Hepatocyte (in vitro differentiated cells): ENCODE results near the gene SSC4D.

Experiments used
- CTCF ChIP-seq: fragments of 200-600 bp; sonication (generic); IDR thresholded peaks from 2 replicates; pipeline ENCODE4 v1.5.1; 2016; ENCODE audit warnings: antibody characterized with exemption, mild to moderate bottlenecking; ENCODE audit not compliant: poor library complexity
- EZH2 ChIP-seq: fragments of 200-600 bp; sonication (generic); IDR thresholded peaks from 2 replicates; pipeline ENCODE4 v1.6.1; 2016; ENCODE audit warnings: antibody characterized with exemption, mild to moderate bottlenecking, borderline replicate concordance
- EZH2phosphoT487 ChIP-seq: fragments of 200-600 bp; sonication (generic); IDR thresholded peaks from one replicate; pipeline ENCODE4 v1.6.1; 2018; ENCODE audit warnings: antibody characterized with exemption, mild to moderate bottlenecking, low read depth, moderate library complexity; ENCODE audit not compliant: unreplicated experiment, severe bottlenecking

- TF ChIP-seq CTCF (no peak), EZH2 (no peak), EZH2phosphoT487 (no peak)
Observed at GRCh38 chr7:76424413-76425111, 15.1 kb upstream of the SSC4D start, which contains the start of gene ZP3.
